Activated CD8-positive, alpha-beta memory T cell treated with anti-CD3 and anti-CD28 coated beads, Interleukin-2, amount 50 U/mL, for 4 hours (primary cell): ENCODE measurements around the gene NFKB2.

Source experiments
- DNase-seq: peaks from one replicate; pipeline ENCODE4 v3.0.0-alpha.2; 2020

NFKB2 gene

DNA sequence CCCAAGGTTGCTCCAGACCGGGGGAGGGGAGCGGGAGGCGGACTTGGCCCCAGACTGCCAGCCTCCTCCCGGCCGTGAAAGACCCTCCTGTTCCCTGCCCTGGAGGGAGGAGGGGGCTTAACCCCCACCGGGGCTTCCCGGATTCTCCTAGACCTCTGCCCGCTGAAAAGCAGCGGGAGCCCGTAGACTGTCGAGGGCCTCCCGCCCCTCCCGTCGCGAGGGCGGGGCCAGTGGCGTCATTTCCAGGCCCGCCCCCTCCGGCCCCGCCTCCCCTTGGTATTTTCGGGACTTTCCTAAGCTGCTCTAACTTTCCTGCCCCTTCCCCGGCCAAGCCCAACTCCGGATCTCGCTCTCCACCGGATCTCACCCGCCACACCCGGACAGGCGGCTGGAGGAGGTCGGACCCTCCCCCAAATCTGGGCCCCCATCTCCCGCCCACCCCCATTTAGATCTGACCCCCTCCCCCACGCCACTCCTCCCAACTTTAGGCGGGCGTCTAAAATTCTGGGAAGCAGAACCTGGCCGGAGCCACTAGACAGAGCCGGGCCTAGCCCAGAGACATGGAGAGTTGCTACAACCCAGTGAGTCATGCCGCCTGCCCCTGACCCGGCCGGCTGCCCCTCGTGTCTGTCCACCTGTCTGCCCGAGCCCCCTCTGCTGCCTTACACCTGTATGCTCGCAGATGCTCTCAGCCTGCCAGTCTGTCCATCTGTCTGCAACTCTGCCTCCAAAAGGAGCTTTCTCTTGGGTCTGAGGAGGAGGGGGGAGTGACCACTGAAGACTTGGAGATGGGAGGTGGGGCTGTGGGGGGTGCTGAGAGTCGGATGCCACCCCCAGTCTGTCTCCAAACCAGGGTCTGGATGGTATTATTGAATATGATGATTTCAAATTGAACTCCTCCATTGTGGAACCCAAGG, at the start of gene NFKB2:
TSS of gene NFKB2 (plus strand) at position 306 of the 917 bp plus-strand sequence. CDS start at position 561, 255 bp downstream.
- peak; percentile 93 for DNase-seq

DNA sequence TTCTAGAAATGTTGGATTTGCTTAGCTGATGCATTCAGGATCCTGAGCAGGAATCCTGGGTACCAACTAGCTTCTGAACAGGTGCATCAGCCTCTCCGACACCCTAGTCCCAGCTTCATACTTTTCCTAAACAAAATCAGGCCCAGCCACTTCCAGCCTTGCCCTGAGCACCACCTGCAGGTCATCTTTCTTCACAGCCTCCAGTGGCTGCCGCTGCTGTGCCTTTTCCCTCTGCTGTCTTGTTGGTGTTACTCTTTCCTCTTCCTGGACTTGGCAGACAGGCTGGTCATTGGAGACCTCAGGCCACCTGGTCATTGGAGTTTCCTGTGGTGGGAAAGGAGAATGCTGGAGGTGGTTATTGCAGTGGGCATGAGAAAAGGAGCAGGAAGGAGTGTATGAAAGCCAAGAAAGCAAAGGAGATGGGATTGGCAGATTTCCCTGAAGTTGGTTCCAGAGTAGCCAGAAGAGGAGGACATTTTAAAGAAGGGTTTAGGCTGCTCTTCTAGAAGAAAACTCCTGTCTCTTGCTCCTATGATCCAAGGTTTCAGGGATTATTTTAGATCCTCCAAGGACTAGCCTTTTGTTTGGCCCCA, 48.2 kb upstream of the NFKB2 start:
- no peak for DNase-seq

DNA sequence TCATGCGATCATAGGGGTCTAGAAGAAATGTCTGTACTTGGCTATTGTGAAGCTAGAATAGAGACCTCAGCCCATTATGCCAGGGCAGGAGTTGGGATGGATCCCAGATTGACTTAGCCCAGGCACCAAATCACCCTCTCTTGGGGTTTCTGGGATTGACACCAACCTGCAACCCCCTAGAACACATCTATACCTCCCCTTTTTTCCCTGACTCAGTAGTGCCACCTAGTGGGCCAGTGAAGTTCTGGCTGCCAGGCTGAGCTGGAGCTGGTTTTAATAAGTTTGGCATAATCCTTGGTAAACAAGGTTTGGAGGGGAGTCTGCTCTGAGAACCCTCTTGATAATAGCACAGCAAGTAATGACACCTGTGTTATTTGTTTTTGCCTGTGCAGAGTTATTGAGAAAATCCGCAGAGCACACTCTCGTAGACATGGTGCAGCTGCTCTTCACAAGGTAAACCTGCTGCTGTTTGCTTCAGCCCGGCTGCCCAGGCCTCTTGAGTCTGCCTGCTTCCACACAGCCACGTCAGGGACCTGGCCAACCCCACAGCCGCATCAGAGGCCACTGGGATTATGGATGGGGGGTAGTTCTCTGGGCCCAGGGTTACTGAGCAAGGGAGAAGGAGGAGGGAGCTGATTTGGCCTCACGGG, 43.3 kb upstream of the NFKB2 start:
- peak; percentile 74 for DNase-seq

DNA sequence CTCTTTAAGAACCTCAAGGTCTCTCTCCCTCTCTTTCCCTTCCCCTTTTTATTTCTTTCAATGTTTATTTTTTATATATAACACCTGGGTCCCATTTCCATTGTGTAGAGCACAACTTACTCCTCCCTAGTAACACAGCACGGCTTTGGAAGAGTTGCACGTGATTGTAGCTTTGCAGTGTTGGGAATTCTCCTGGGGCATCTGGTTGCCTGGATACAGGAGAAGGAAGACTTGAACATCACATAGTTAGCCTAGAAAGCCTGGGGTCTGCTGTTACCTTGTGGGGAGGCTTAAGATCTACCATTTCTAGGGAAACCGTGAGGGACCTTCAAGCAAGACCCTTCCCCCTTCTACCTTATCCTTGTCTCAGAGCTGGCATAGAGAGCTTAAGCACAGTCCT, 41.1 kb upstream of the NFKB2 start:
- DNase-seq, result no peak

DNA sequence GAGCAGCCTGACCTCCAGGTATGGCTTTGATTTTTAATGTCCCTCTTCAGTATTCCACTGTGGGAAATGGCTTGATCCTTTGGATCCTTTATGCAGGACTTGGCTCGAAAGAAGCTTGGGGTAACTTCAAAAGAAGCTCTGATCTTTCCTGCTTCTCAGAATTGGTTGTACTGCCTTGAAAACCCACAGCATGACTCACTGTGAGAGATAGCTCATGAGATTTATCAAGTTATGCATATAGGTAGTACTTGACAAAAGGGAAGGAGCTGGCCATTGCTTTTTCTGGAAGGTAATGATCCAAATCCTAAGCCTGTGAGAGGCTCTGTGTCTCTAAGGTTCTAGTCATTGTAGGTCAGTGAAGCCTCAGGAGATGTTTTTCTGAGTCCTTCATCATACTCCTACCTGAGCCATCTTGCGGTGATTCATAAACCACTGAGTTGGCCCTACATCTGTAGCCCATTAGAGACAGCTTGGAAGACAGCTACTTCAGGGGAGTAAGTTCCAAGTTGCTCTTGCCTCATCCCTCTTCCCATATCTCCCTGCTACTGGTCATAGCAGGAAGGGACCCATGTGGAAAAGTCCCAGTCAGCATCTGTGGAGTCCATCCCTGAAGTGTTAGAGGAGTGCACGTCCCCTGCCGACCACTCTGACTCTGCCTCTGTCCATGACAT, 36.7 kb upstream of the NFKB2 start:
- DNase-seq, result no peak

DNA sequence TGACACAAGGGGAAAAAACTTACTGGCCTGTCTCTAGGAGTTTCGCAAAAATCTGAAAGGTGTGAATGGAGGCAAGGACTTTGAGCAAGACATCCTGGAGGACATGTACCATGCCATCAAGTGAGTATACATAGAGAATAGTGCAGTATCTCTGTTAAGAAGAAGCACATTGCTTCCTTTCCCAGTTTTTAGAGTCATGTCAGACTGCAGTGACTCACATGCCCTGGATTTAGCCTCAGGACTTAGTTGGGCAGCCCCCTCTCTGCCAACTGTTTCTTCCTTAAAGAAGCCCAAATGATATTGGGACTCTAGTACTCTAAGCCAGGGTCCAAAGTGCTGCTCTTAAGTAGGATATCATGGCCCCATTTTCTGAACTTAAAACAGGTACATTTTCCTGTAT, 28.1 kb upstream of the NFKB2 start:
- DNase-seq, result no peak

DNA sequence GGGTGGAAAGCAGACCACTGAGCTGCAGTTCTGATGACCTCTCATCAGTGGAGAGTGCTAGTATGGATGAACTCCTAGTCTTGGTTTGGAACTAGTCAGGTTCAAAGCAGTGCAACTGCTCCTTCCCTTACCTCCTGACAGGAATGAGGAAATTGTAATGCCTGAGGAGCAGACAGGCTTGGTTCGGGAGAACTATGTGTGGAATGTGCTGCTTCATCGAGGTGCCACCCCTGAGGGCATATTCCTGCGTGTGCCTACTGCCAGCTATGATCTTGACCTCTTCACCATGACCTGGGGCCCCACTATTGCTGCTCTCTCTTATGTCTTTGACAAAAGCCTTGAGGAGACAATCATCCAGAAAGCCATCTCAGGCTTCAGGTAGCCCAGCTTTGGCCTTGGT, 27.4 kb upstream of the NFKB2 start:
- no peak for DNase-seq

DNA sequence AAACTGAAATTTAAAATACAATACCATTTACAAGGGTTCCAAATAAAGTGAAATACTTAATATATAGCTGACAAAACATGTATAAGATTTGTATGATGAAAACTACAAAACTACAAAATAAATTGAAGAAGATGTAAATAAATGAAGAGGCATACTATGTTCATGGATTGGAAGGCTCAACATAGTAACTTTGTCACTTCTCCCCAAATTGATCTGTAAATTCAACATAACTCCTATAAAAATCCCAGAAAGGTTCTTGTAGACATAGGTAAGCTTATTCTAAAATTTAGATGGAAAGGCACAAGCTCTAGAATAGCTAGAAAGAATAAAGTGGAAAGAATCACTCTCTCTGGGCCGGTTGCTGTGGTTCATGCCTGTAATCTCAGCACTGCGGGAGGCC, 24.2 kb upstream of the NFKB2 start:
- DNase-seq, result no peak

DNA sequence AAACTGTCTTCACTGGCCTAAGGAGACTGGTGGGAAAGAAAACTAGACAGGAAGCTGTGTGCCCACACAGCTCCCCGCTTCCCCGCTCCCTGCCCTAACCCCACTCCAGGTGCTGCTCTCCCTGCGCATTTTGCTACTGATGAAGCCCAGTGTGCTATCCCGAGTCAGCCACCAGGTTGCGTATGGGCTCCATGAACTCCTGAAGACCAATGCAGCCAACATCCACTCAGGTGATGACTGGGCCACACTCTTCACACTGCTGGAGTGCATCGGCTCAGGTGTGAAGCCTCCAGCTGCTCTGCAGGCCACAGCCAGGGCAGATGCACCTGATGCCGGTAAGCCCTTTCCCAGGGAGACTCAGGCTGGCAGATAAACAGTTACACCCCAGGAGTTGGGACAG, 20.3 kb upstream of the NFKB2 start:
- no peak for DNase-seq

DNA sequence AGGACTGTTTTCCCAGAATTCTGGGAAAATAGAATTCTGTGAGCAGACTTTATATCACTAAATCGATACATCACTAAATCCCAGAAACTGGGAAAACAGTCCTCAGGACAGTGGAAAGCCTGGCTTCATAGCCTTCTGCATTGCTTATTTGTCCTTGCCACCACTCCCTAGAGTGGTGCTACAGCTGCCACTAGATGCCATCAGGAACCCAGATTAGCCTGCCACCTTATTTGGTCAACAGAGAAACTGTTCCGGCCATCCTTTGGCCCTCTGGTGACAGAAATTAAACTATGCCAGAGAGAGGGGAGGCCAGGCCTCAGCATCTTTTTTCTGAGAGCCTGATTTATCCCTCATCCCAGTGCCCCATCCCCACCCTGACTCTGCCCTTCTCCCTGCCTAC, 19.6 kb upstream of the NFKB2 start:
- no peak for DNase-seq

DNA sequence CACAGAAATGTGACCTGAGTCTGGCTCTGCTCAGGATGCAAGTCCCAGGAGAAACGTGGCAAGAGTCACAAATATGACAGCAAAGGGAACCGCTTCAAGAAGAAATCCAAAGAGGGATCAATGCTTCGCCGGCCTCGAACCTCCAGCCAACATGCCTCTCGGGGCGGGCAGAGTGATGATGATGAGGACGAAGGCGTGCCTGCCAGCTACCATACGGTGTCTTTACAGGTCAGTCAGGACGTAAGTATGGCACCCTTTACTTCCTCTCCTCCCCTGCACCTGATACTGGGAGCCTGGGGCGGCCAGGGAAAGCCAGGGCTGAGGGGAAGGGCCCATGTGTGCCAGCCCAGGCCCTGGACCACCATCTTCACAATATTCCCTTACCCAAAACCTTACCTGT, 18.6 kb upstream of the NFKB2 start:
- DNase-seq, result no peak

DNA sequence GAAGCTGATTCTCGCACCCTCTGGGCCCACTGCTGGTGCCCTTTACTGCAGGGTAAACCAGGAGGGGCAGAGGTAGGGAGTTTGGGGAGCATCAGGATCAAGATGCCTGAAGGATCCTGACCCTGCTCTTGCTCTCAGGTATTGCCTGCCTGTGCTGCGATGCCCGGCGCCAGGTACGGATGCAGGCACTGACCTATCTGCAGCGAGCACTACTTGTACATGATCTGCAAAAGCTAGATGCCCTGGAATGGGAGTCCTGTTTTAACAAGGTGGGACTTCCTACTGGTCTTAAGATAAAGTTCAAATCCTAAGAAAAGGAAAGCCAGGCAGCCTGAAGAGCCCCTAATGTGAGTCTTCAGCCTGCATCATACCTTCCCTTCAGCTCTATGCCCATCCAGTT, 16.1 kb upstream of the NFKB2 start:
- DNase-seq, result no peak

DNA sequence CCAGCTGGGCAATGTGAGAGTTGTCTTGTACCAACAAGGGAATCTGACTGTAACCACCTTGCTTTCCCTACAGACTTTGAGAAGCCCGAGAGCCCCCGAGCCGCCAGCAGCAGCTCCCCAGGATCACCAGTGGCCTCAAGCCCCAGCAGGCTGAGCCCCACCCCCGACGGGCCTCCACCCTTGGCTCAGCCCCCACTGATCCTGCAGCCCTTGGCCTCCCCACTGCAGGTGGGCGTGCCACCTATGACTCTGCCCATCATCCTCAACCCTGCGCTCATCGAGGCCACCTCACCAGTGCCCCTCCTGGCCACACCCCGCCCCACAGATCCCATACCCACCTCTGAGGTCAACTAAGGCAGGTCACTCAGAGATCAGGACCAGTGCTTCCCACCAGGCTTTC, 13.5 kb upstream of the NFKB2 start:
- no peak for DNase-seq

DNA sequence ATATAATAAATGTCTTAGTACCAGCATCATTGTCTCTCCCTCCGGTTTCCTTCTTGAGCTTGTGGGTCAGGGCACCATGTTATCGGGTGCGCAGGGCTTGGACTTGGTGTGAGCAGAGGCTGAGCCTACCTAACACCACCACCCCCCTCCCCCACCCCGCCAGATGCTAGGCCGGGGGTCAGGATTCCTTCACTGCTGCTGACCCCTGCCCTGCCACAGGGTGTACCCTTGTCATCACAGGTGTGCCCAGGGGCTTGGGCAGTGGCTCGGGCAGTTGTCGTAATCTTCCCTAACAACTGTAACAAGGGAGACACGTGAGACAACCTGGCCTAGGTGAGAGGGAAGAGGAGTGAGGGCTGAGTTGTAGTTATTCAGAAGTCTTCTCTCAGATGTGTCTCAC, 12.6 kb upstream of the NFKB2 start:
- DNase-seq, result no peak

DNA sequence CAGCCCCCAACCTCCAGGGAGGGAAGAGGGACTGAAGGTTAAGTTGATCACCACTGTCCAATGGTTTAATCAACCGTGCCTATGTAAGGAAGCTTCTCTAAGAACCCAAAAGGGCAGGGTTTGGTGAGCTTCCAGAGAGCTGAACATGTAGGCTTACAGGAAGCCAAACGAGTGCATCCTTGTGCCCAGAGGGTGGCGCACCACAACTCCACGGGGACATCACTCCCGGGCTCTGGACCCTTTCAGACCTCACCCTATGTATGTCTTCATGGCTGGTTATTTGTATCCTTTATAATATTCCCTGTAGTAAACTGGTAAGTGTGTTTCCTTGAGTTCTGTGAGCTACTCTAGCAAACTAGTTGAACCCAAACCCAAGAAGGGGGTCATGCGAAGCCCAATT, 11.5 kb upstream of the NFKB2 start:
- DNase-seq, result no peak

DNA sequence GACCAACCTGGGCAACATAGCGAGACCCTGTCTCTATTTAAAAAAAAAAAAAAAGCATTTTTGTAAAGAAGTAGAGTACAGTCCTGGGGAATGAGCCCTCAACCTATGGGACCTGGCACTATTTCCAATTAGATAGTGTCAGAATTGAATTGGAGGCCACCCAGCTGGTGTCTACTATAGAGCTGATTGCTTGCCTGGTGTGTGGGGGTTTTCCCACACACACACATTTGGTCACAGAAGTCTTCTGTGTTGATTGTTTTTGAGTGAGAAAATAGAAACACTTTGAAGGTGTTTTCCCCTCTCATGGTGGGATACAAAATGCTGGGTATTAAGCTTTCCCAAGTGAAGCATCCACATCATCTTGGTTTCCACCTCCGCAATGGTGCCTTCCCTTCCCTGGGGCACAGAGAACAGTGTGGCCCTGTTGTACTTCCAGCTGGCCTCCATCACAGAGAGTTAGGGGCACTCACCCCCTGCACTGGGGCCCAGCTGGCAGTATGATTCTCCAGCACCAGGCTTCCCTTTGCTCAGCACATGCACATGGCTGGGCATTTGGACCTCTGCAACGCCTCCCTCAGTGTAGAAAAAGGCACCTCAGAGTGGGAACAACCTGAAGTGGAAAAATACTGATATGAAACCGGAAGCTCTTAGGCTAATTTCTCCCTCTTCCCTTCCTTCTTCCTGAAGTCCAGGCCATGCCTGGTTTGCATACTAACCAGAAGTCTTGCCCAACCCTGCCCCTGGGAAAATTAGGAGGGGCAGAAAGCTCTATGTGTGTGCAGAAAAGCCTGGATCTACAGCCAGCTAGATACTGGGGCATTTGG, 10.7 kb upstream of the NFKB2 start:
- DNase-seq, result no peak

DNA sequence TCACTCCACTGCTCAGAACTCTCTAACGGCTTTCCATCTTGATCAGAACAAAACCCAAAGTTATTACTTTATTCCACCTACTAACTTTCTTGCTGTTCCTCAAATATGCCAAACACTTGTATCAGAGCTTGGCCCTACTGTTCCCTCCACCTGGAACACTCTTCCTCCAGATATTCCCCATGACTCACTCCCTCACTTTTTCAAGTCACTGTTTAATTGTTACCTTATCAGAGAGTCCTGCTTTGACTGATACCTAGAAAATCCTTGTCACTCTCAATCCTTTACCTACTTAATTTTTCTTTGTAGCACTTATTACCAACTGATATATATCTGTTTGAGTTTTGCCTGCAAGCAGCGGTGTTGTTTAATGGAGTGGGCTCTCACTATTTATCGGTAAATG, 5.6 kb upstream of the NFKB2 start:
- DNase-seq, result no peak

DNA sequence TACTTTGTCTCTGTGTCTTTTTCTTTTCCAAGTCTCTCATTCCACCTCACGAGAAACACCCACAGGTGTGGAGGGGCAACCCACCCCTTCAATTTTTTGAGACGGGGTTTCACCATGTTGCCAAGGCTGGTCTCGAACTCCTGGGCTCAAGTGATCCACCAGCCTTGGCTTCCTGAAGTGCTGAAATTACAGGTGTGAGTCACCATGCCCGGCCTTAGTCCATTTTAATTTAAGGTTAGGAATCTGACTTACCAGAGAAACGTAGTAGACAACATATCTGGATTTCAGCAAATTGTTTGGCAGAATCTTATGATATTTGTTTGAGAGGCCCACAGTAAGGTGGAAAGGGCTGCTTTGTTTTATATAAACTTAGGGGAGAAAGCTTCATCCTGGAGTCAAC, 3.2 kb upstream of the NFKB2 start:
- no peak for DNase-seq

DNA sequence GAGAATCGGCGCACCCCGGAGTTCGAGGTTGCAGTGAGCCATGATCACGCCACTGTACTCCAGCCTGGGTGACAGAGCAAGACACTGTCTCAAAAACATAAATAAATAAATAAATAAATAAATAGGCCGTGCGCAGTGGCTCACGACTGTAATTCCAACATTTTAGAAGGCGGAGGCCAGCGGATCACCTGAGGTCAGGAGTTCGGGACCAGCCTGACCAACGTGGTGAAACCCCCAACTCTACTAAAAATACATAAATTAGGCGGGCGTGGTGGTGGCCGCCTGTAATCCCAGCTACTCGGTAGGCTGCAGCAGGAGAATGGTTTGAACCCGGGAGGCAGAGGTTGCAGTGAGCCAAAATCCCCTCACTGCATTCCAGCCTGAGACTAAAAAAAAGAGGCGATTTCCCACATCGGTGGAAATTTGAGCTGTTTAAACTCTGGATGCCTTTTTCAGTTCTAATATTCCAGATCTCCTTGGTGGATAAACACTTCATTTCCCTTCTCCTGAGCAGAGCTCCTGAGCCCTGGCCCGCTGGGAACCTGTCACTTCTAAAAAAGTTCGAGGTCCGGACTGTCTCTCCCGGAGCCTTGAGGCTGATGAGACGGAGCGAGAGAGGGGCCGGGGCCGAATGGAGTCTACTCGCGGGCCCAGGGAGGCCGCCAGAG, 2.0 kb upstream of the NFKB2 start:
- no peak for DNase-seq

DNA sequence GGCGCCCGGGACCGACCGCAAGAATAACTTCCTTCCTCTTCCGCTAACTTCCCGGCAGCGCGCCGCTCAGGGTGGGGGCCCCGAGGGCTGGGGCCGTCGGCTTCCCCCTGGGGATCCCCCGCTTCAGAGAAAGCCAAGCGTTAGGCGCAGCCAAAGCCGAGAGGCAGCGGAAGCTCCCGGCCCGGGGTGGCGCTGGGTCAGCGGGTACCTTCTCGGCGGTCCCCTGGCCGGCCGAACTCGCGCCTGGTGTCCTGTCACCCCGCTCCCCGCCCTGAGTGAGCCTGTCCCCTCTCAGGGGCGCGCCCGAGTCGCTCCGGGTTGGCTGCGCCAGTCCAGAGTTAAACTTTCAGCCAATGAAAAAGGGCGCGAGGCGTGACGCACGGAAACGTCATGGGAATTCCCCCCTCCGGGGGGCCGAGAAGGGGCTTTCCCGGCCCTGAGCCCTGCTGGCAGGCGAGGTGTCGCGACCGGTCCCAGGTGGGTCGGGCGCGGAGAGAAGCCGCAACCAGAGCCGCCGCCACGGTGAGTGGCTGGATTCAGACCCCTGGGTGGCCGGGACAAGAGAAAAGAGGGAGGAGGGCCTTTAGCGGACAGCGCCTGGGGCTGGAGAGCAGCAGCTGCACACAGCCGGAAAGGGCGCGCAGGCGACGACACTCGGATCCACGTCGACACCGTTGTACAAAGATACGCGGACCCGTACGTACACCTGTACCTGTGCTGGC, 1.3 kb upstream of the NFKB2 start:
- DNase-seq, result peak; percentile 99

DNA sequence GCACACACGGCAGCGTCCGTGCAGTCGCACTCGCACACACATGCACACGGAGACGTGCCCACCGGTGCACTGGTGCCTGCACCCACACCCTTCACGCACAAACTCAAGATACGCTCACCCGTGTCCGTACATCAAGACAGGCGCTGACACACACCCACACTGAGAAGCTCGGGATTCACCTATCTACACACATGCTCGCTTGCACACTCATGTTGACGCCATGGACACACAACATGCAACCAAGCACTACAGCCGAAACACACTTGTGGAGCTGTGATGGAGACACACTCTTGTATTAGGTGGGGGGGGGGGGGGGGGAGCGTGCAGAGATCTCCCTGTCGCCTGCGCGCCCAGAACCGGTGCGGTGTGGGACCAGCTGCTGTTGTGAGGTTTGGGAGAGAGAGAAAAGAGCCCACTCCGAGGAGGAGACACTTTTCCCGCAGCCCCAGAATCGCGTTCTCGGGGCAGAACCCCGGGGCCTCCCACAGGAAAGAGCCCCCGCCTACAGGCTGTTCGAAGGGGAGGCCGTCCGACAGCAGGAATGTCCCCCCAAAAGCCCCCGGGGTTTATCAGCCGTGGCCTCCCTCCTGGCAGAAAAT, 605 bp upstream of the NFKB2 start:
- DNase-seq, result no peak
